GM23248 (cell line): ENCODE measurements around the gene TARP.

Experiments used
- DNase-seq: peaks from one replicate; pipeline ENCODE4 v3.0.0-alpha.2; 2015
- H2AFZ ChIP-seq: fragments of 200-600 bp; sonication (generic); 2 replicates; pipeline ENCODE4 v1.6.1; 2016; ENCODE audit warnings: antibody characterized with exemption
- H3F3A ChIP-seq: fragments of 200-600 bp; sonication (generic); 2 replicates; pipeline ENCODE4 v1.6.1; 2016; ENCODE audit warnings: mild to moderate bottlenecking, antibody characterized with exemption, mixed run types; ENCODE audit not compliant: insufficient read depth
- H3K27ac ChIP-seq: fragments of 200-600 bp; sonication (generic); 2 replicates; pipeline ENCODE4 v1.5.1; 2016; ENCODE audit warnings: mild to moderate bottlenecking
- H3K27me3 ChIP-seq: fragments of 200-600 bp; sonication (generic); replicated peaks from 2 replicates; pipeline ENCODE4 v1.6.1; 2016; ENCODE audit warnings: mild to moderate bottlenecking; ENCODE audit not compliant: insufficient read depth
- H3K36me3 ChIP-seq: fragments of 200-600 bp; sonication (generic); 2 replicates; pipeline ENCODE4 v1.6.1; 2016; ENCODE audit warnings: low read depth, mild to moderate bottlenecking
- H3K4me1 ChIP-seq: fragments of 200-600 bp; sonication (generic); 2 replicates; pipeline ENCODE4 v1.6.1; 2016; ENCODE audit warnings: mild to moderate bottlenecking; ENCODE audit not compliant: insufficient read depth
- H3K4me2 ChIP-seq: fragments of 200-600 bp; sonication (generic); one replicate; pipeline ENCODE4 v1.6.1; 2016; ENCODE audit warnings: mild to moderate bottlenecking; ENCODE audit not compliant: unreplicated experiment
- H3K4me3 ChIP-seq: fragments of 200-600 bp; sonication (generic); 2 replicates; pipeline ENCODE4 v1.5.1; 2016; ENCODE audit warnings: mild to moderate bottlenecking
- H3K79me2 ChIP-seq: fragments of 200-600 bp; sonication (generic); 2 replicates; pipeline ENCODE4 v1.6.1; 2016; ENCODE audit warnings: mild to moderate bottlenecking; ENCODE audit not compliant: insufficient read depth
- H3K9ac ChIP-seq: fragments of 200-600 bp; sonication (generic); 2 replicates; pipeline ENCODE4 v1.6.1; 2016; ENCODE audit warnings: mild to moderate bottlenecking
- H3K9me2 ChIP-seq: fragments of 200-600 bp; sonication (generic); 2 replicates; pipeline ENCODE4 v1.6.1; 2016; ENCODE audit warnings: mixed run types, mild to moderate bottlenecking, moderate library complexity; ENCODE audit not compliant: insufficient read depth
- H3K9me3 ChIP-seq: fragments of 200-600 bp; sonication (generic); one replicate; pipeline ENCODE4 v1.6.1; 2017; ENCODE audit warnings: low read depth
- H4K20me1 ChIP-seq: fragments of 200-600 bp; sonication (generic); 2 replicates; pipeline ENCODE4 v1.6.0; 2016; ENCODE audit not compliant: insufficient read depth
- EZH2 ChIP-seq: fragments of 200-600 bp; sonication (generic); IDR thresholded peaks from 2 replicates; pipeline ENCODE4 v1.6.1; 2018; ENCODE audit warnings: antibody characterized with exemption, mild to moderate bottlenecking; ENCODE audit not compliant: insufficient read depth, poor library complexity, severe bottlenecking
- EZH2phosphoT487 ChIP-seq: fragments of 200-600 bp; sonication (generic); IDR thresholded peaks from 2 replicates; pipeline ENCODE4 v1.6.1; 2018; ENCODE audit warnings: antibody characterized with exemption, moderate library complexity, mild to moderate bottlenecking, low read depth; ENCODE audit not compliant: insufficient read depth
- WGBS, 2 experiments: methylation state at CpG; one replicate each; pipeline ENCODE4 v1.1.6; 2015 to 2017; ENCODE audit warnings: low lambda C conversion rate in 2 of 2, low coverage in 1 of 2; ENCODE audit errors: missing lambda C conversion rate in 2 of 2; 5-methylcytosine and 5-hydroxymethylcytosine counted together
- in situ Hi-C: fragments of 300-500 bp; cut with MboI; formaldehyde crosslinking; loops from 2 replicates; pipeline ENCODE4 v1.15.0; 2020

The TARP gene

DNA sequence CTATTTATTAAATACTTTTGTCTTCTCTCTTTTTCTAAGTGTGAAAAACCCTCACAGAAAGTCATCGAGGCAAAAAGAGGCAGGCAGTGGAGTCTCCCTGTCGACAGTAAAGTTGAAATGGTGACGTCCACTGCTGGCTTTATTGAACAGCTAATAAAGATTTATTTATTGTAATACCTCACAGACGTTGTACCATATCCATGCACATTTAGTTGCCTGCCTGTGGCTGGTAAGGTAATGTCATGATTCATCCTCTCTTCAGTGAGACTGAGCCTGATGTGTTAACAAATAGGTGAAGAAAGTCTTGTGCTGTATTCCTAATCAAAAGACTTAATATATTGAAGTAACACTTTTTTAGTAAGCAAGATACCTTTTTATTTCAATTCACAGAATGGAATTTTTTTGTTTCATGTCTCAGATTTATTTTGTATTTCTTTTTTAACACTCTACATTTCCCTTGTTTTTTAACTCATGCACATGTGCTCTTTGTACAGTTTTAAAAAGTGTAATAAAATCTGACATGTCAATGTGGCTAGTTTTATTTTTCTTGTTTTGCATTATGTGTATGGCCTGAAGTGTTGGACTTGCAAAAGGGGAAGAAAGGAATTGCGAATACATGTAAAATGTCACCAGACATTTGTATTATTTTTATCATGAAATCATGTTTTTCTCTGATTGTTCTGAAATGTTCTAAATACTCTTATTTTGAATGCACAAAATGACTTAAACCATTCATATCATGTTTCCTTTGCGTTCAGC, 43.4 kb downstream of the TARP start:
- TF ChIP-seq EZH2: no peak
- no peak for TF ChIP-seq EZH2phosphoT487
- peaks cover 17% of the 10 kb centered on the region; the same call in 1 of the 2 replicates for H3K36me3 ChIP-seq
- no peaks in the 10 kb centered on the region for H4K20me1 ChIP-seq
- no peak overlapping the region for H3K27ac ChIP-seq
- H3K9me2 ChIP-seq: no peaks in the 10 kb centered on the region
- H3K79me2 ChIP-seq: no peaks in the 10 kb centered on the region
- no peak overlapping the region for H3K4me2 ChIP-seq
- H2AFZ ChIP-seq: no peak overlapping the region
- no peaks in the 10 kb centered on the region for H3F3A ChIP-seq
- in situ Hi-C loops: no loop called here
- 60 to 67% methylated on average over 6 of the region's 6 CpGs for whole genome bisulfite sequencing, 2 experiments
- H3K9me3 ChIP-seq: no peaks in the 10 kb centered on the region
- no peak overlapping the region for H3K4me3 ChIP-seq
- H3K27me3 ChIP-seq: no peaks in the 10 kb centered on the region
- 0 out of 2 replicates have a peak, but pooled peaks cover 4% of the 10 kb centered on the region for H3K4me1 ChIP-seq
- peak; percentile 10 for DNase-seq
- no peak overlapping the region for H3K9ac ChIP-seq

- Histone ChIP-seq H3K9ac (no peak overlapping the region), H3K36me3 (peaks cover 22% of the 10 kb centered on the region; the same call in 1 of the 2 replicates), H3K4me2 (no peak overlapping the region), H3K4me1 (0 out of 2 replicates have a peak, but pooled peaks cover 4% of the 10 kb centered on the region), H3K27me3 (no peaks in the 10 kb centered on the region), H3K4me3 (no peak overlapping the region), H3K79me2 (no peaks in the 10 kb centered on the region), H3K9me2 (no peaks in the 10 kb centered on the region), H3F3A (no peaks in the 10 kb centered on the region), H2AFZ (no peak overlapping the region), H3K9me3 (no peaks in the 10 kb centered on the region), H3K27ac (no peak overlapping the region), H4K20me1 (no peaks in the 10 kb centered on the region)
- no peak for TF ChIP-seq EZH2phosphoT487
- no peak for TF ChIP-seq EZH2
- WGBS, 2 experiments: 97 to 100% methylated on average over 6 of the region's 6 CpGs
- DNase-seq: peak; percentile 32
- in situ Hi-C loops: no loop called here
Observed at GRCh38 chr7:38229386-38229785, 44.0 kb downstream of the TARP start.

DNA sequence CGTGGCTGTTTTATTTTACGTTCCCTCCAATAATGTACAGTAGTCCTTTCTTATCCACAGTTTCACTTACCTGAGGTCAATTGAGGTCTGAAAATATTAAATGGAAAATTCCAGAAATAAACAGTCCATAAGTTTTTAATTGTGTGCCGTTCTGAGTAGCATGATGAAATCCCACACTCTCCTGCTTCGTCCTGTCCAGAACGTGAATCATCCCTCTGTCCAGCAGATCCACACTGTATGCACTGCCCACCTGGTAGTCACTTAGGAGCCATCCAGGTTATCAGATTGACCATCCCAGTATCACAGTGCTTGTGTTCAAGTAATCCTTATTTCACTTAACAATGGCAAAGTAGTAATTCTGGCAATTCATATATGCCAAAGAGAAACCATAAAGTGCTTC, 49.0 kb downstream of the TARP start:
- H3K9ac ChIP-seq: peak overlapping the region; percentile 28; the same call in 1 of the 2 replicates
- no peak overlapping the region for H3K27ac ChIP-seq
- H3K4me3 ChIP-seq: no peak overlapping the region
- 0 out of 2 replicates have a peak, but pooled peaks cover 4% of the 10 kb centered on the region for H3K4me1 ChIP-seq
- no peaks in the 10 kb centered on the region for H3K9me3 ChIP-seq
- no peak for TF ChIP-seq EZH2
- no peak for TF ChIP-seq EZH2phosphoT487
- H3F3A ChIP-seq: no peaks in the 10 kb centered on the region
- in situ Hi-C loops: loop anchor here (5.0 kb wide), 1 partner anchor 117 kb away; no protein-coding TSS in a partner anchor
- WGBS, 2 experiments: 65 to 69% methylated on average over 5 of the region's 5 CpGs
- H3K36me3 ChIP-seq: peaks cover 25% of the 10 kb centered on the region
- no peak overlapping the region for H2AFZ ChIP-seq
- peak; percentile 29 for DNase-seq
- H4K20me1 ChIP-seq: no peaks in the 10 kb centered on the region
- no peaks in the 10 kb centered on the region for H3K27me3 ChIP-seq
- H3K79me2 ChIP-seq: no peaks in the 10 kb centered on the region
- H3K9me2 ChIP-seq: no peaks in the 10 kb centered on the region
- no peak overlapping the region for H3K4me2 ChIP-seq

DNA sequence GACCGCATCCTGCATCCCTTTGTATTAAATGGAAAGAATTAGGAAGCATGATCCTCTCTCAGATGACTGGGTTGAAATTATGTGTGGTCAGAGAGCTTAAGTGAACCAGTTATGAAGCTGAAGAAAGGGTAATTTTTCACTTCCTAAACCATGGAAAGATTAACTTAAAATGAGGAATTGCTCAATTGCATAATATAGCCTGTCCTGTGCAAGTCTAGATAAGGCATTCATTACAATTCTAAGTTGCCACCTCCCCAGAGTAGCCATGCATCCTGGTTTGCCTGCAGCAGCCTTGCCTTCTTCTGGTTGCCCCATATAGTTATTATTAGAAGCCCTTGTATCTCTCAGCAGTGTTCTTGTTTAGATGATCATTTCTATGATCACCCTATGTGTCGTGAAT, 50.1 kb downstream of the TARP start:
- no peak for DNase-seq
- in situ Hi-C loops: loop anchor here (5.0 kb wide), 1 partner anchor 116 kb away; no protein-coding TSS in a partner anchor
- Histone ChIP-seq H3K36me3 (peaks cover 20% of the 10 kb centered on the region), H3F3A (no peaks in the 10 kb centered on the region), H3K27me3 (no peaks in the 10 kb centered on the region), H3K79me2 (no peaks in the 10 kb centered on the region), H3K27ac (no peak overlapping the region), H3K4me2 (no peak overlapping the region), H3K9ac (no peak overlapping the region), H3K4me3 (no peak overlapping the region), H2AFZ (no peak overlapping the region), H4K20me1 (no peaks in the 10 kb centered on the region), H3K9me3 (no peaks in the 10 kb centered on the region), H3K4me1 (no peaks in the 10 kb centered on the region), H3K9me2 (no peaks in the 10 kb centered on the region)
- WGBS, 2 experiments: 96 to 97% methylated on average over 2 of the region's 2 CpGs
- TF ChIP-seq EZH2phosphoT487 (no peak), EZH2 (no peak)
